ENCODE results near the gene ST3GAL3.
"Not testable (repeated sequence)": the region's sequence is repeated elsewhere in the genome, so short reads cannot be mapped to it uniquely, and the experiment has no call there.

DNA sequence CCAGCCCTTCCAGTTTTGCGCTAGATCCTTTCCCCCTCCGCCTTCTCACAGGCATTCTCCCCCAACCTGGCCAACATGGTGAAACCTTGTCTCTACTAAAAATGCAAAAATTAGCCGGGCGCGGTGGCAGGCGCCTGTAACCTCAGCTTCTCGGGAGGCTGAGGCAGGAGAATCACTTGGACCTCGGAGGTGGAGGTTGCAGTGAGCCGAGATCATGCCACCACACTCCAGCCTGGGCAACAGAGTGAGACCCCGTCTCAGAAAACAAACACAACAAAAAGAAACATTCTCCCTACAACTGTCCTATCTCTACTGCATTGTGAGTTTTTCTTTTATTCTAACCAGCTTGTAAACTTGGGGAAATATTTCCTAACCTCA lies 126.6 kb downstream of the ST3GAL3 start:
- TF ChIP-seq, protein P1, sequence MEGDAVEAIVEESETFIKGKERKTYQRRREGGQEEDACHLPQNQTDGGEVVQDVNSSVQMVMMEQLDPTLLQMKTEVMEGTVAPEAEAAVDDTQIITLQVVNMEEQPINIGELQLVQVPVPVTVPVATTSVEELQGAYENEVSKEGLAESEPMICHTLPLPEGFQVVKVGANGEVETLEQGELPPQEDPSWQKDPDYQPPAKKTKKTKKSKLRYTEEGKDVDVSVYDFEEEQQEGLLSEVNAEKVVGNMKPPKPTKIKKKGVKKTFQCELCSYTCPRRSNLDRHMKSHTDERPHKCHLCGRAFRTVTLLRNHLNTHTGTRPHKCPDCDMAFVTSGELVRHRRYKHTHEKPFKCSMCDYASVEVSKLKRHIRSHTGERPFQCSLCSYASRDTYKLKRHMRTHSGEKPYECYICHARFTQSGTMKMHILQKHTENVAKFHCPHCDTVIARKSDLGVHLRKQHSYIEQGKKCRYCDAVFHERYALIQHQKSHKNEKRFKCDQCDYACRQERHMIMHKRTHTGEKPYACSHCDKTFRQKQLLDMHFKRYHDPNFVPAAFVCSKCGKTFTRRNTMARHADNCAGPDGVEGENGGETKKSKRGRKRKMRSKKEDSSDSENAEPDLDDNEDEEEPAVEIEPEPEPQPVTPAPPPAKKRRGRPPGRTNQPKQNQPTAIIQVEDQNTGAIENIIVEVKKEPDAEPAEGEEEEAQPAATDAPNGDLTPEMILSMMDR (conservative IDR thresholded peaks at IDR 0.05) = not testable (repeated sequence)
- TF ChIP-seq EZH2 (IDR thresholded peaks at IDR 0.05; ENCODE audit: low read depth) = not testable (repeated sequence)

All from PC-9 (cell line).